Pancreas (tissue), 10 donors: ENCODE data around the gene CPB2. TPM values are rescaled to one million over a fixed set of nuclear protein-coding genes. Genes with fewer than 3 reads are reported as not detected.
A peak's percentile ranks its signal among the peaks of the same experiment; 100 is the strongest.

ENCODE experiments used
- ATAC-seq, 4 donors: fragments of 200-7000 bp; cut with Tn5 transposase; one replicate each; pipeline versions ENCODE4 v1.8.0 to v1.9.1; 2020; ENCODE audit warnings: mild to moderate bottlenecking in 4 of 4, moderate library complexity in 4 of 4
- DNase-seq, 6 donors: peaks; one replicate each; pipeline ENCODE4 v3.0.0-alpha.2; 2020
- FAIRE-seq: peaks from 2 replicates; lab custom pipeline; 2012; peaks lifted over from hg19 to GRCh38; lab: Jason Lieb, UNC
- H3K27ac ChIP-seq, 4 donors: fragments of 200-600 bp; sonication (generic); 1 replicate in 3 of 4; 2 replicates in 1 of 4; pipeline versions ENCODE4 v1.5.0 to v1.8.0; 2020
- H3K27me3 ChIP-seq, 4 donors: fragments of 200-600 bp; one replicate each; pipeline ENCODE4 v1.8.0; 2021
- H3K36me3 ChIP-seq, 3 donors: fragments of 200-600 bp; sonication (generic) in 1 of 3; one replicate each; pipeline versions ENCODE4 v1.5.0 to v1.8.0; 2020 to 2021
- H3K4me1 ChIP-seq, 3 donors: fragments of 200-600 bp; one replicate each; pipeline ENCODE4 v1.8.0; 2021
- H3K4me3 ChIP-seq, 4 donors: fragments of 200-600 bp; sonication (generic) in 2 of 4; one replicate each; pipeline versions ENCODE4 v1.5.0 to v1.8.0; 2020 to 2021
- H3K9me3 ChIP-seq, 4 donors: fragments of 200-600 bp; one replicate each; pipeline ENCODE4 v1.8.0; 2021
- WGBS, 2 donors: extraction: QIAGEN DNeasy Blood & Tissue Kit; methylation state at CpG; one replicate each; pipeline ENCODE4 v1.1.7; 2013; 5-methylcytosine and 5-hydroxymethylcytosine counted together
- intact Hi-C, 3 donors: fragments of 100-400 bp; cut with DNase I; formaldehyde crosslinking; loops; one replicate each; pipeline versions ENCODE4 v1.11.1 to v1.14.2; 2022
- polyA plus RNA-seq, 2 donors: library from polyadenylated mRNA; stranded (reverse); fragments of 200-250 nt; gene quantifications; one replicate each; pipeline ENCODE4 v1.2.3, GENCODE V29; 2013
- total RNA-seq, 6 donors: library from RNA; stranded (reverse); fragmentation: NEBNext Ultra II Directional in 4 of 6; extraction: Animal tissue kit (Norgen Biotek cat#: 25700) in 4 of 6; gene quantifications; one replicate each; pipeline versions ENCODE4 v1.2.1 to v1.2.4, GENCODE V29; 2021 to 2023
- TF ChIP-seq, protein P1 (sequence below), 4 donors: fragments of 200-600 bp; sonication (generic) in 3 of 4; IDR thresholded peaks; one replicate each; pipeline versions ENCODE4 v1.5.0 to v1.8.0; 2021; ENCODE audit warnings: antibody characterized with exemption in 4 of 4
- donor health status: healthy with polysubstance abuse.
- donor health status: DM: no; HTN: no; CAD: no; lungs with moderate emphysema.
- donor health status: DM: no; HTN: no; CAD: no.
- donor health status: control.
- donor health status: control.
- donor health status: Bipolar disorder and iron deficiency.
- donor health status: DM: yes; HTN: yes; CAD: no.
- donor health status: DM: no; HTN: no; CAD: no.
- donor health status: DM: no; HTN: no; CAD: no.
- donor health status: DM: yes; HTN: yes; CAD: no.

CPB2 gene, protein sequence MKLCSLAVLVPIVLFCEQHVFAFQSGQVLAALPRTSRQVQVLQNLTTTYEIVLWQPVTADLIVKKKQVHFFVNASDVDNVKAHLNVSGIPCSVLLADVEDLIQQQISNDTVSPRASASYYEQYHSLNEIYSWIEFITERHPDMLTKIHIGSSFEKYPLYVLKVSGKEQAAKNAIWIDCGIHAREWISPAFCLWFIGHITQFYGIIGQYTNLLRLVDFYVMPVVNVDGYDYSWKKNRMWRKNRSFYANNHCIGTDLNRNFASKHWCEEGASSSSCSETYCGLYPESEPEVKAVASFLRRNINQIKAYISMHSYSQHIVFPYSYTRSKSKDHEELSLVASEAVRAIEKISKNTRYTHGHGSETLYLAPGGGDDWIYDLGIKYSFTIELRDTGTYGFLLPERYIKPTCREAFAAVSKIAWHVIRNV
- total RNA-seq (under 1 TPM in 5 of 6 donors, not detected in 1; 0.08 to 0.79 (median 0.58) TPM), polyA plus RNA-seq (under 1 TPM; 0.53 to 0.94 TPM)

DNA sequence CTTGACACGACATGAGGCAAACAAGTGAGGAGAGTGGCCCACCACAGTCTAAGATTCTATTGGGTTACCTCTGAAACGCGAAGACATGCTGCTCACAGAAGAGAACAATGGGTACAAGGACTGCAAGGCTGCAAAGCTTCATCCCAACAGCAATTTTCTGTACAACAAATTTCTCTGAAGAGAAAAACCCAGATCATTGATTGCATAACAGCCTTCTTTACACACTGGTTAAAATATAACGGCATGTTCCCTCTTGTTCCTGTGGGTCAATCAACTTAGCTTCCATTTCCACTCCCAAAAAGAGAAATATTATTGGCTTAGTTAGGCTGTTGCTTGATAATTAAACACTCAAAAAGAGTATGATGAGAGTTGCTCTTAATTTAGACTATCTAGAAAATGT is at the start of gene CPB2:
Gene CPB2 (minus strand): TSS at position 166 of the 400 bp plus-strand sequence. CDS start 24 bp downstream, at position 142.
- FAIRE-seq (no peak), ATAC-seq (peak in 2 of 4 donors; percentile 46 to 62), DNase-seq (no peak)
- Histone ChIP-seq H3K4me1 (no peaks in the 10 kb centered on the region), H3K9me3 (no peaks in the 10 kb centered on the region), H3K27me3 (no peaks in the 10 kb centered on the region), H3K4me3 (no peak within 1 kb of the TSS), H3K36me3 (no peaks in the 10 kb centered on the region), H3K27ac (no peak within 1 kb of the TSS)
- TF ChIP-seq, protein P1, sequence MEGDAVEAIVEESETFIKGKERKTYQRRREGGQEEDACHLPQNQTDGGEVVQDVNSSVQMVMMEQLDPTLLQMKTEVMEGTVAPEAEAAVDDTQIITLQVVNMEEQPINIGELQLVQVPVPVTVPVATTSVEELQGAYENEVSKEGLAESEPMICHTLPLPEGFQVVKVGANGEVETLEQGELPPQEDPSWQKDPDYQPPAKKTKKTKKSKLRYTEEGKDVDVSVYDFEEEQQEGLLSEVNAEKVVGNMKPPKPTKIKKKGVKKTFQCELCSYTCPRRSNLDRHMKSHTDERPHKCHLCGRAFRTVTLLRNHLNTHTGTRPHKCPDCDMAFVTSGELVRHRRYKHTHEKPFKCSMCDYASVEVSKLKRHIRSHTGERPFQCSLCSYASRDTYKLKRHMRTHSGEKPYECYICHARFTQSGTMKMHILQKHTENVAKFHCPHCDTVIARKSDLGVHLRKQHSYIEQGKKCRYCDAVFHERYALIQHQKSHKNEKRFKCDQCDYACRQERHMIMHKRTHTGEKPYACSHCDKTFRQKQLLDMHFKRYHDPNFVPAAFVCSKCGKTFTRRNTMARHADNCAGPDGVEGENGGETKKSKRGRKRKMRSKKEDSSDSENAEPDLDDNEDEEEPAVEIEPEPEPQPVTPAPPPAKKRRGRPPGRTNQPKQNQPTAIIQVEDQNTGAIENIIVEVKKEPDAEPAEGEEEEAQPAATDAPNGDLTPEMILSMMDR (IDR thresholded peaks at IDR 0.05) = no peak
- intact Hi-C loops = no loop called here
- WGBS, 2 donors = 61 to 64% methylated on average over 4 of the region's 4 CpGs

DNA sequence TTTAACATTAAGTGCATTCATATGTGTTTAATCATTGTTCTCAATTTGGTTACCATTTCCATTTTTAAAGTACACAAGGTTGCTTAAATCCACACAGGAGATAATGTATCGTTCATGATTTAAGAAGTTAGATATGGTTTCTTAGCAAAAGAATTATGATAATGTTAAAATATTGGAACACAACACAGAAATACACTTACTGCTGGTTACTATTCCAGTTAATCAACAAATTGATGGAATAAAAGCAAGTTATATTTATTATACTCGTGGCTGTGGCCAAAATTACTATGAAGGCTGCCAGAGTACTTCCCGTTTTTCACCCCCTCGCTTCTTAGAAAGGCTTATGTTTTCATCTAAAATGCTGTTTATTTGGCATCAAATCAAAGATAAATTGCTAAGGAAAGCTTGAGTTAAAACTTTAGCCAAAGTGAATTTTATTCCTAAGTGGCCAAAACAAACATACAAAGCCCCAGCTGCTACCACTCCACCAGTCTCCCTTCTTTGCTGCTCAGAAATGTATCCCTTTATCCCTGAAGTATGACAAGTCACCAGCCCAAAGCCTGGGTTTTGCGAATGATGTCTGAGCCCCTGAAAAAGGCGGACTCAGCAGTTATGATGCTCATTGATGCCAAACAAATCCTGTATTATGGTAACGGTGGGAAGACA is 49.4 kb upstream of the CPB2 start:
- Histone ChIP-seq H3K9me3 (no peaks in the 10 kb centered on the region), H3K4me3 (no peak overlapping the region), H3K4me1 (peaks cover 5 to 10% (median 6%) of the 10 kb centered on the region in 3 donors), H3K36me3 (no peaks in the 10 kb centered on the region), H3K27ac (peak overlapping the region in 1 of 4 donors; percentile 25), H3K27me3 (no peaks in the 10 kb centered on the region)
- 30 to 32% methylated on average over 7 of the region's 7 CpGs for WGBS, 2 donors
- ATAC-seq (peak in 3 of 4 donors; percentile 67 to 84 (median 81)), DNase-seq (no peak), FAIRE-seq (no peak)
- intact Hi-C loops = loop anchor here in 1 of 3 donors (10.0 kb wide), 1 partner anchor 349 kb away; no protein-coding TSS in a partner anchor
- TF ChIP-seq, protein P1 (IDR thresholded peaks at IDR 0.05) = no peak

DNA sequence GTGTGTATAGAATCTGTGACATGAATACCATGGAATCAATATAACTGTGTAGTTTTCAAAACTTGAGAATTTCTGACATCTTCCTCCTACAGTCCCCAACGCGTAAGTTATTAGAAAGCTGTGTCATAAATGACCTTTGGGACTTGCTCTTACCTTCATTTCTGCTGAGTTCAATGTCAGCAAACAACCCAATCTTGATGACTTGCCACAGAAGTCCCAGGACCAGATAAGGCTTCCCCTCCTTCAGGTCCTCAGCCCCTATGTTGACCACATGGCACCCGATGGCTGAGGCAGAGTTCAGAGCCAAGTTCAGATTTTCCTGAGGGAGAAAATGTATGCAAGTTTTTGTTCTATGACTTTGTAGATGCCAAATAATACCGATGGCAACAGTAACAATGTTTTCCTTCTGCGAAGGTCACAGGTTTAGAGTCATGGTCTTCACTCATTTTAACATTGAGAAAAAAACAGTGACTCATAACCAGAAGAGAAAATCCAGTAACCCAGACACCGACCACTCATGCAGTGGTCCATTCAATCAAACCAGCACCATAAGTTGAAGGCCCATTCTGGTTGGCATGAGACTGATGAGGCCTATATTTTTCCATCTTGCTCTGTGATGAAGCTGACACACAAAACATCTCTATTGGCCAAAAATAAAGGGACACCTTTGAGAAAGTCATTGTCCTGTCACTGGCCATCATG is 47.9 kb upstream of the CPB2 start:
- peaks cover 5 to 10% (median 6%) of the 10 kb centered on the region in 3 donors for H3K4me1 ChIP-seq
- H3K9me3 ChIP-seq = no peaks in the 10 kb centered on the region
- 66 to 73% methylated on average over 6 of the region's 6 CpGs for WGBS, 2 donors
- H3K27me3 ChIP-seq = no peaks in the 10 kb centered on the region
- ATAC-seq = peak in 1 of 4 donors; percentile 59
- no peak for DNase-seq
- TF ChIP-seq, protein P1 (IDR thresholded peaks at IDR 0.05) = no peak
- FAIRE-seq = no peak
- H3K27ac ChIP-seq = no peak overlapping the region
- intact Hi-C loops = loop anchor here in 1 of 3 donors (10.0 kb wide), 1 partner anchor 348 kb away; no protein-coding TSS in a partner anchor
- H3K4me3 ChIP-seq = no peak overlapping the region
- no peaks in the 10 kb centered on the region for H3K36me3 ChIP-seq

DNA sequence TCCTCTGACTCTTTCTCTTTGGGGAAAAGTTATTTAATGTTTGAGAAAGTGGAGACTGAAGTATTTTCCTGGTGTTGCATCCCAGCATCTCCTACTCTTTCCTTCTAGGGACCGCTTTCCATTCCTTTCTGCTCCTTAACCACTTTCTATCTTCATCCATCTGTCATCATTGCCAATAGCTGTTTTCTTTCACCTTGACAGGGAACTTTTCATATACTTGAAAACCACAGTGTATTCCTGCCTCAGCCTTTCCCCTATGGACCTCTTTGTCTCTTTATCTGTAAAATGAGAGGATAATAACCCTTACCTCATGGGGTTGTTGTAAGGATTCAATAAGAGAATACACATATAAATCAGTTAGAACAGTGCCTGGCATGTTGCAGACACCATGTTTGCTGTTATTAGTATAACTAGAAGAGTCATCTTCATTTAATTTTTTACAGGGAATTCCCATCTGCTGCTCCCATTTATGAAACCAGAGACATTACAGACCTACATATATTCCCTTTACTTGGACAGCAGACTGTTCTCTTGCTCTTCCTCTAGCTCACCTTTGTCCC is 45.4 kb upstream of the CPB2 start:
- H3K27ac ChIP-seq = no peak overlapping the region
- FAIRE-seq (no peak), ATAC-seq (no peak), DNase-seq (no peak)
- H3K36me3 ChIP-seq = no peaks in the 10 kb centered on the region
- intact Hi-C loops = loop anchor here in 1 of 3 donors (10.0 kb wide), 1 partner anchor 345 kb away; no protein-coding TSS in a partner anchor
- 96 to 100% methylated on average over 1 of the region's 1 CpG for WGBS, 2 donors
- H3K4me1 ChIP-seq = peaks cover 5 to 10% (median 6%) of the 10 kb centered on the region in 3 donors
- no peak overlapping the region for H3K4me3 ChIP-seq
- TF ChIP-seq, protein P1 (IDR thresholded peaks at IDR 0.05) = no peak
- H3K9me3 ChIP-seq = no peaks in the 10 kb centered on the region
- H3K27me3 ChIP-seq = no peaks in the 10 kb centered on the region
